ENCODE data around the gene LIN54. TPM values are rescaled to one million over a fixed set of nuclear protein-coding genes. Genes with fewer than 3 reads are reported as not detected.

Gene LIN54
- total and polyA plus RNA-seq, 2 of the 13 experiments (the other 11 are each of a cell fraction or from before 2014, with no cell fraction given) = 25.2 to 32.9 TPM

DNA sequence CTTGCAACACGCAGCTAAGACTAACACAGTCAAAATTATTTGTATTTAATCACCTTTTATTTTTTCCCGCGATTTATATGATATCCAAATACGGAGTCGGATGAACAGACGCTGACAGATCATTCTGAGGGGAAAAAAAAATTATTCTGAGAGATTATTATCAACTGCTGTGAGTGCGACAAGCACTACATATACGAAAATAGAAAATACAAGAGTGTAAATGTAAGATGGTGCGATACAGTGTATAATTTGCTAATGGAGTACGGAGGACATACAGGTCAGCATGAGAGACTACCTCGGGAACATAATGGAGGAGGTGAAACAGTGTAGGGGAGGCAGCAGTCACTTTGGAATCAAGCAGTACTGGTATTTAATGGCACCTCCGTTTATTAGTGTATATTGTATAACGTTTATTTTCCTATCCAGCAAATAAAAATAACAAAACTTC is 2.8 kb upstream of the LIN54 start (continued):
- no peak for TF ChIP-seq AHR (CRISPR knock-in tag; IDR thresholded peaks at IDR 0.05)
- TF ChIP-seq ELF4 (CRISPR knock-in tag; IDR thresholded peaks at IDR 0.05; ENCODE audit: borderline replicate concordance) = 0 out of 2 replicates have a peak, but pooled peaks have one; percentile 55
- TF ChIP-seq SP1 (IDR thresholded peaks at IDR 0.05) = no peak
- TF ChIP-seq SP1 (CRISPR knock-in tag; IDR thresholded peaks at IDR 0.05) = no peak
- TF ChIP-seq ZNF235 (CRISPR knock-in tag; IDR thresholded peaks at IDR 0.05; ENCODE audit: borderline replicate concordance) = no peak
- no peak for TF ChIP-seq ONECUT2 (CRISPR knock-in tag; IDR thresholded peaks at IDR 0.05)
- TF ChIP-seq NCOA1 (CRISPR knock-in tag; IDR thresholded peaks at IDR 0.05) = 0 out of 2 replicates have a peak, but pooled peaks have one; percentile 30
- TF ChIP-seq SATB2 (CRISPR knock-in tag; IDR thresholded peaks at IDR 0.05) = 0 out of 2 replicates have a peak, but pooled peaks have one; percentile 1
- no peak for TF ChIP-seq ZNF224 (CRISPR knock-in tag; IDR thresholded peaks at IDR 0.05)
- TF ChIP-seq, protein P1, sequence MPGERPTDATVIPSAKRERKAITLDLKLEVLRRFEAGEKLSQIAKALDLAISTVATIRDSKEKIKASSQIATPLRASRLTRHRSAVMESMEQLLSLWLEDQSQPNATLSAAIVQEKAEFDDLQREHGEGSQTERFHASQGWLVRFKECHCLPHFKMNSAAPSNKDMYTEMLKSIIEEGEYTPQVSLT (CRISPR knock-in tag; IDR thresholded peaks at IDR 0.05; ENCODE audit: borderline replicate concordance, low read depth) = no peak
- TF ChIP-seq, protein P2, sequence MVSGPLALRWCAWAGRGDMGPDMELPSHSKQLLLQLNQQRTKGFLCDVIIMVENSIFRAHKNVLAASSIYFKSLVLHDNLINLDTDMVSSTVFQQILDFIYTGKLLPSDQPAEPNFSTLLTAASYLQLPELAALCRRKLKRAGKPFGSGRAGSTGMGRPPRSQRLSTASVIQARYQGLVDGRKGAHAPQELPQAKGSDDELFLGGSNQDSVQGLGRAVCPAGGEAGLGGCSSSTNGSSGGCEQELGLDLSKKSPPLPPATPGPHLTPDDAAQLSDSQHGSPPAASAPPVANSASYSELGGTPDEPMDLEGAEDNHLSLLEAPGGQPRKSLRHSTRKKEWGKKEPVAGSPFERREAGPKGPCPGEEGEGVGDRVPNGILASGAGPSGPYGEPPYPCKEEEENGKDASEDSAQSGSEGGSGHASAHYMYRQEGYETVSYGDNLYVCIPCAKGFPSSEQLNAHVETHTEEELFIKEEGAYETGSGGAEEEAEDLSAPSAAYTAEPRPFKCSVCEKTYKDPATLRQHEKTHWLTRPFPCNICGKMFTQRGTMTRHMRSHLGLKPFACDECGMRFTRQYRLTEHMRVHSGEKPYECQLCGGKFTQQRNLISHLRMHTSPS (CRISPR knock-in tag; IDR thresholded peaks at IDR 0.05; ENCODE audit: low read depth) = no peak
- TF ChIP-seq ZNF264 (CRISPR knock-in tag; IDR thresholded peaks at IDR 0.05) = no peak
- TF ChIP-seq, protein P3, sequence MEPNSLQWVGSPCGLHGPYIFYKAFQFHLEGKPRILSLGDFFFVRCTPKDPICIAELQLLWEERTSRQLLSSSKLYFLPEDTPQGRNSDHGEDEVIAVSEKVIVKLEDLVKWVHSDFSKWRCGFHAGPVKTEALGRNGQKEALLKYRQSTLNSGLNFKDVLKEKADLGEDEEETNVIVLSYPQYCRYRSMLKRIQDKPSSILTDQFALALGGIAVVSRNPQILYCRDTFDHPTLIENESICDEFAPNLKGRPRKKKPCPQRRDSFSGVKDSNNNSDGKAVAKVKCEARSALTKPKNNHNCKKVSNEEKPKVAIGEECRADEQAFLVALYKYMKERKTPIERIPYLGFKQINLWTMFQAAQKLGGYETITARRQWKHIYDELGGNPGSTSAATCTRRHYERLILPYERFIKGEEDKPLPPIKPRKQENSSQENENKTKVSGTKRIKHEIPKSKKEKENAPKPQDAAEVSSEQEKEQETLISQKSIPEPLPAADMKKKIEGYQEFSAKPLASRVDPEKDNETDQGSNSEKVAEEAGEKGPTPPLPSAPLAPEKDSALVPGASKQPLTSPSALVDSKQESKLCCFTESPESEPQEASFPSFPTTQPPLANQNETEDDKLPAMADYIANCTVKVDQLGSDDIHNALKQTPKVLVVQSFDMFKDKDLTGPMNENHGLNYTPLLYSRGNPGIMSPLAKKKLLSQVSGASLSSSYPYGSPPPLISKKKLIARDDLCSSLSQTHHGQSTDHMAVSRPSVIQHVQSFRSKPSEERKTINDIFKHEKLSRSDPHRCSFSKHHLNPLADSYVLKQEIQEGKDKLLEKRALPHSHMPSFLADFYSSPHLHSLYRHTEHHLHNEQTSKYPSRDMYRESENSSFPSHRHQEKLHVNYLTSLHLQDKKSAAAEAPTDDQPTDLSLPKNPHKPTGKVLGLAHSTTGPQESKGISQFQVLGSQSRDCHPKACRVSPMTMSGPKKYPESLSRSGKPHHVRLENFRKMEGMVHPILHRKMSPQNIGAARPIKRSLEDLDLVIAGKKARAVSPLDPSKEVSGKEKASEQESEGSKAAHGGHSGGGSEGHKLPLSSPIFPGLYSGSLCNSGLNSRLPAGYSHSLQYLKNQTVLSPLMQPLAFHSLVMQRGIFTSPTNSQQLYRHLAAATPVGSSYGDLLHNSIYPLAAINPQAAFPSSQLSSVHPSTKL (CRISPR knock-in tag; IDR thresholded peaks at IDR 0.05) = no peak
- no peak for TF ChIP-seq NR2F1 (CRISPR knock-in tag; IDR thresholded peaks at IDR 0.05)
- no peak for TF ChIP-seq ZNF768 (CRISPR knock-in tag; IDR thresholded peaks at IDR 0.05)
- no peak for TF ChIP-seq ZFY (CRISPR knock-in tag; IDR thresholded peaks at IDR 0.05)
- TF ChIP-seq, protein P4, sequence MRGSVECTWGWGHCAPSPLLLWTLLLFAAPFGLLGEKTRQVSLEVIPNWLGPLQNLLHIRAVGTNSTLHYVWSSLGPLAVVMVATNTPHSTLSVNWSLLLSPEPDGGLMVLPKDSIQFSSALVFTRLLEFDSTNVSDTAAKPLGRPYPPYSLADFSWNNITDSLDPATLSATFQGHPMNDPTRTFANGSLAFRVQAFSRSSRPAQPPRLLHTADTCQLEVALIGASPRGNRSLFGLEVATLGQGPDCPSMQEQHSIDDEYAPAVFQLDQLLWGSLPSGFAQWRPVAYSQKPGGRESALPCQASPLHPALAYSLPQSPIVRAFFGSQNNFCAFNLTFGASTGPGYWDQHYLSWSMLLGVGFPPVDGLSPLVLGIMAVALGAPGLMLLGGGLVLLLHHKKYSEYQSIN (CRISPR knock-in tag; IDR thresholded peaks at IDR 0.05; ENCODE audit: borderline replicate concordance) = no peak
- TF ChIP-seq NFIC (IDR thresholded peaks at IDR 0.05; ENCODE audit: low read length) = peak; percentile 54; the same call in 1 of the 2 replicates
- TF ChIP-seq FOXJ3 (CRISPR knock-in tag; IDR thresholded peaks at IDR 0.05; ENCODE audit: borderline replicate concordance) = 0 out of 2 replicates have a peak, but pooled peaks have one; percentile 19
- TF ChIP-seq HDAC6 (IDR thresholded peaks at IDR 0.05; ENCODE audit: low read depth, low read length) = no peak
